A549 (cell line): Measurements from ENCODE around the gene ADAMTSL4. TPM values are rescaled to one million over a fixed set of nuclear protein-coding genes. Genes with fewer than 3 reads are reported as not detected.

Experiments used
- ATAC-seq, 2 experiments: fragments of 200-7000 bp in 1 of 2; fragments of >200 bp in 1 of 2; cut with Nextera tagmentation in 1 of 2; cut with Tn5 transposase in 1 of 2; 3 replicates each; pipeline versions ENCODE4 v1.8.0 to v1.9.1; 2018 to 2020; ENCODE audit warnings: mild to moderate bottlenecking in 1 of 2, moderate library complexity in 1 of 2
- CTCF ChIA-PET: fragments of 300-600 bp; sonication (Branson Sonifier 250); formaldehyde crosslinking; extraction: SDS; loops from one replicate; lab custom pipeline; 2021; ENCODE audit warnings: antibody characterized with exemption, inconsistent platforms; lab: Yijun Ruan, JAX
- POLR2A ChIA-PET: fragments of 350-600 bp; formaldehyde crosslinking; extraction: SDS; loops from one replicate; lab custom pipeline; 2021; ENCODE audit warnings: antibody characterized with exemption, inconsistent platforms; lab: Yijun Ruan, JAX
- DNase-seq, 2 experiments: peaks; one replicate each; pipeline versions ENCODE4 v3.0.0 to v3.0.0-alpha.2; 2011 to 2016; ENCODE audit warnings: low read depth in 1 of 2, low spot score in 1 of 2
- FAIRE-seq: peaks from 2 replicates; lab custom pipeline; 2011; peaks lifted over from hg19 to GRCh38; lab: Jason Lieb, UNC
- H3K27ac ChIP-seq, 2 experiments: fragments of >200 bp; sonication (Bioruptor Twin); formaldehyde crosslinking; 3 replicates each; pipeline ENCODE4 v1.5.1; 2016 to 2017
- H3K4me1 ChIP-seq: fragments of >200 bp; sonication (Bioruptor Twin); formaldehyde crosslinking; 3 replicates; pipeline ENCODE4 v1.6.1; 2016
- H3K4me2 ChIP-seq: fragments of >200 bp; sonication (Bioruptor Twin); formaldehyde crosslinking; 3 replicates; pipeline ENCODE4 v1.6.1; 2016
- H3K4me3 ChIP-seq: fragments of >200 bp; sonication (Bioruptor Twin); formaldehyde crosslinking; 3 replicates; pipeline ENCODE4 v1.5.1; 2016
- H3K9me3 ChIP-seq: fragments of >200 bp; sonication (Bioruptor Twin); formaldehyde crosslinking; 3 replicates; pipeline ENCODE4 v1.6.1; 2016
- BHLHE40 ChIP-seq: IDR thresholded peaks from 2 replicates; pipeline ENCODE4 v1.6.1; 2012; ENCODE audit warnings: low read depth, low read length, inconsistent platforms
- CBX2 ChIP-seq: fragments of 200-600 bp; sonication (generic); IDR thresholded peaks from 2 replicates; pipeline ENCODE4 v1.6.1; 2016; ENCODE audit warnings: low read depth, mild to moderate bottlenecking, borderline replicate concordance
- CEBPB ChIP-seq, 2 experiments: fragments of >200 bp in 1 of 2; sonication (Bioruptor Twin) in 1 of 2; formaldehyde crosslinking in 1 of 2; IDR thresholded peaks; 2 replicates each; pipeline ENCODE4 v1.6.1; 2012 to 2016
- CHD2 ChIP-seq: fragments of 150-350 bp; IDR thresholded peaks from 2 replicates; pipeline ENCODE4 v1.6.1; 2014; ENCODE audit warnings: low read length; ENCODE audit not compliant: partially characterized antibody
- ESRRA ChIP-seq: fragments of 150-350 bp; IDR thresholded peaks from 2 replicates; pipeline ENCODE4 v1.6.1; 2014; ENCODE audit warnings: mild to moderate bottlenecking, low read length, borderline replicate concordance
- FOSL2 ChIP-seq, 2 experiments: fragments of 450-650 bp in 1 of 2; fragments of >200 bp in 1 of 2; sonication (Bioruptor Twin) in 1 of 2; formaldehyde crosslinking; IDR thresholded peaks; 2 replicates each; pipeline versions ENCODE4 v1.5.0 to v1.6.1; 2016 to 2020; ENCODE audit warnings: mild to moderate bottlenecking in 1 of 2, moderate library complexity in 1 of 2
- GATA3 ChIP-seq: IDR thresholded peaks from 2 replicates; pipeline ENCODE4 v1.6.1; 2012; ENCODE audit warnings: borderline replicate concordance
- HMGXB4 ChIP-seq: fragments of 250-450 bp; sonication (Bioruptor Pico); IDR thresholded peaks from 2 replicates; pipeline ENCODE4 v1.5.0; 2021; ENCODE audit warnings: mild to moderate bottlenecking, moderate library complexity, borderline replicate concordance
- HOXA7 ChIP-seq: fragments of 250-450 bp; sonication (Bioruptor Pico); IDR thresholded peaks from 2 replicates; pipeline ENCODE4 v1.5.0; 2020; ENCODE audit warnings: mild to moderate bottlenecking, moderate library complexity
- JUNB ChIP-seq: fragments of >200 bp; sonication (Bioruptor Twin); formaldehyde crosslinking; IDR thresholded peaks from 2 replicates; pipeline ENCODE4 v1.6.1; 2016
- KDM1A ChIP-seq: fragments of 200-600 bp; sonication (generic); IDR thresholded peaks from 2 replicates; pipeline ENCODE4 v1.6.1; 2016; ENCODE audit warnings: low read depth, mild to moderate bottlenecking
- KDM5A ChIP-seq: fragments of 200-600 bp; sonication (generic); IDR thresholded peaks from 2 replicates; pipeline ENCODE4 v1.6.1; 2016; ENCODE audit warnings: antibody characterized with exemption, mild to moderate bottlenecking
- MAFK ChIP-seq: fragments of 450-650 bp; IDR thresholded peaks from 2 replicates; pipeline ENCODE4 v1.6.1; 2014; ENCODE audit not compliant: partially characterized antibody
- NR3C1 ChIP-seq: fragments of >200 bp; sonication (Bioruptor Twin); formaldehyde crosslinking; IDR thresholded peaks from 3 replicates; pipeline ENCODE4 v1.6.1; 2017
- PHF8 ChIP-seq: fragments of 200-600 bp; sonication (generic); IDR thresholded peaks from 2 replicates; pipeline ENCODE4 v1.6.1; 2016; ENCODE audit warnings: low read depth, mild to moderate bottlenecking, antibody characterized with exemption, moderate library complexity, borderline replicate concordance
- POLR2AphosphoS2 ChIP-seq: conservative IDR thresholded peaks from 2 replicates; pipeline ENCODE4 v1.6.1; 2012; ENCODE audit warnings: low read length, improper control_type of control experiment, inconsistent platforms
- RARB ChIP-seq: fragments of 250-450 bp; sonication (Bioruptor Pico); IDR thresholded peaks from 2 replicates; pipeline ENCODE4 v1.8.0; 2021; ENCODE audit warnings: mild to moderate bottlenecking, moderate library complexity
- RCOR1 ChIP-seq: fragments of 150-350 bp; IDR thresholded peaks from 2 replicates; pipeline ENCODE4 v1.6.1; 2014; ENCODE audit warnings: antibody characterized with exemption, low read length, low read depth
- SREBF2 ChIP-seq: fragments of 450-650 bp; IDR thresholded peaks from 2 replicates; pipeline ENCODE4 v1.6.1; 2014; ENCODE audit warnings: mild to moderate bottlenecking, moderate library complexity
- USF2 ChIP-seq: fragments of 450-650 bp; IDR thresholded peaks from 2 replicates; pipeline ENCODE4 v1.6.1; 2014; ENCODE audit warnings: antibody characterized with exemption
- ZC3H11A ChIP-seq: fragments of 450-650 bp; IDR thresholded peaks from 2 replicates; pipeline ENCODE4 v1.6.1; 2014; ENCODE audit warnings: antibody characterized with exemption, mild to moderate bottlenecking
- ZSCAN20 ChIP-seq: fragments of 250-450 bp; sonication (Bioruptor Pico); IDR thresholded peaks from 2 replicates; pipeline ENCODE4 v1.8.0; 2022; ENCODE audit warnings: mild to moderate bottlenecking, moderate library complexity
- WGBS: methylation state at CpG from one replicate; pipeline ENCODE4 v1.1.6; 2017; ENCODE audit errors: missing lambda C conversion rate; 5-methylcytosine and 5-hydroxymethylcytosine counted together
- polyA plus RNA-seq, 4 experiments: library from polyadenylated mRNA; depleted of rRNA in 3 of 4; stranded (reverse); fragments of >200 nt; fragmentation: RNase III in 1 of 4; extraction: RNeasy Plus Mini Kit Qiagen cat#74134 plus additional on column Dnase treatment in 1 of 4; gene quantifications; 2 replicates in 3 of 4; 3 replicates in 1 of 4; pipeline ENCODE4 v1.2.3, GENCODE V29; 2011 to 2017
- TF ChIP-seq, protein P1 (sequence below): fragments of >200 bp; sonication (Bioruptor Twin); formaldehyde crosslinking; IDR thresholded peaks from 3 replicates; pipeline ENCODE4 v1.5.1; 2016
- TF ChIP-seq, protein P2 (sequence below): IDR thresholded peaks from 2 replicates; pipeline ENCODE4 v1.6.1; 2012

The ADAMTSL4 gene
- polyA plus RNA-seq, 2 of the 4 experiments (the other 2 are of a cell fraction): 1.3 to 2.0 TPM

DNA sequence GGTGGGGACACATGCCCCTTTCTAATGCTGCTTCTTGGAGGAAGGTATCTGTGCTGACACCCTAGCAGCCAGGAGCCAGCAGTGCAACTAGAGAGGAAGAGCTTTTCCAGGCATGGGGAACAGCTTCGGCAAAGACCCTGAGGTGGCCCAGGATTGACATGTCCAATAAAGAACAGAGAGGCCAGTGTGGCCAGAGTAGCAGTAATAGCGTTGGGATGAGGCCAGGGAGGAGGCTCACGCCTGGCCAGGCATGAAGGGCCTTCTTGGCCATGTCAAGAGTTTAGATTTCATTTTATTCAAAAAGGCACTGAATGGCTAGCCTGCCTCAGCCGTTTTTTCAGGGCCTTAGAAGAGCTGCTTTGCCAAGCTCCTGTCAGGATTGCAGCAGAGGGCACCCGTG lies 16.3 kb upstream of the ADAMTSL4 start:
- 27% methylated on average over 5 of the region's 5 CpGs for whole genome bisulfite sequencing
- peak in 1 of 2 experiments; percentile 6; a peak in 3 of 6 replicates for ATAC-seq
- POLR2A ChIA-PET: interaction anchor here (0.6 to 1.4 kb wide), 5 partner anchors 15 to 169 kb away, joined by 3 to 12 read pairs (median 4); partner anchors contain the start of genes FALEC, MCL1 and RPRD2
- H3K27ac ChIP-seq: peak overlapping the region in 1 of 2 experiments; percentile 29; a peak in 2 of 6 replicates
- FAIRE-seq: no peak
- no peak for DNase-seq
- 0 out of 4 replicates have a peak, but pooled peaks of 1 of the 2 experiments have one; percentile 6 for TF ChIP-seq CEBPB (IDR thresholded peaks at IDR 0.05)
- TF ChIP-seq FOSL2 (IDR thresholded peaks at IDR 0.05): no peak
- TF ChIP-seq FOSL2 (CRISPR knock-in tag; IDR thresholded peaks at IDR 0.05): no peak
- no peak for TF ChIP-seq PHF8
- CTCF ChIA-PET: interaction anchor here (0.6 to 7.3 kb wide), 43 partner anchors 11 to 454 kb away, joined by 3 to 114 read pairs (median 4); partner anchors contain the start of genes ADAMTSL4, ECM1, FALEC and TARS2
- no peak overlapping the region for H3K4me3 ChIP-seq
- H3K9me3 ChIP-seq: no peaks in the 10 kb centered on the region
- peak overlapping the region; percentile 51; the same call in 1 of the 3 replicates for H3K4me2 ChIP-seq
- H3K4me1 ChIP-seq: peaks cover 36% of the 10 kb centered on the region

DNA sequence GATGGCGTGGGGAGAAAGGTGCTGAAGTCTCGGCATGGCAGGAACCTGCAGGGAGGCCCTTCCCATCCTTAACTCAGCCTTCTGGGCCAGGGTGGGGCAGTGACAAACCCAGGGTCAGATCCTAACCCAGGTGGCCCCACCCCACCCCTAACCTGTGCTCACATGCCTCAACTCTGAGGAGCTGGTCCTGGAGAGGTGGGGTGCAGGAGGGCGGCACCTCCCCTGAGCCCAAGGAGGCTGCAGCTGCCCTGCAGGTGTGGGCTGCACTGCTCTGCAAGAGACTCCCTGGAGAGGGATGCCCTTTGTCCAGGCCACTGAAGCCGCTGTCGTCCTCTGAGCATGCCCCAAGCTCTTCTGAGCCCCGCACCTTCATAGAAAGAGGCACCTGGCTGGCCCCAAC lies 15.2 kb upstream of the ADAMTSL4 start:
- DNase-seq: no peak
- no peak for FAIRE-seq
- peaks cover 40% of the 10 kb centered on the region for H3K4me1 ChIP-seq
- no peaks in the 10 kb centered on the region for H3K9me3 ChIP-seq
- no peak overlapping the region for H3K4me3 ChIP-seq
- 83% methylated on average over 6 of the region's 6 CpGs for WGBS
- ATAC-seq: no peak
- H3K27ac ChIP-seq: no peak overlapping the region
- H3K4me2 ChIP-seq: no peak overlapping the region
- TF ChIP-seq CBX2 (no peak), PHF8 (no peak), KDM5A (no peak), CHD2 (no peak), RCOR1 (no peak), JUNB (no peak), HOXA7 (CRISPR knock-in tag) (no peak), ZC3H11A (no peak), GATA3 (no peak), USF2 (no peak), CEBPB (IDR thresholded peaks at IDR 0.05) (no peak), NR3C1 (no peak), SREBF2 (no peak), MAFK (no peak), BHLHE40 (no peak)
- TF ChIP-seq, protein P1, sequence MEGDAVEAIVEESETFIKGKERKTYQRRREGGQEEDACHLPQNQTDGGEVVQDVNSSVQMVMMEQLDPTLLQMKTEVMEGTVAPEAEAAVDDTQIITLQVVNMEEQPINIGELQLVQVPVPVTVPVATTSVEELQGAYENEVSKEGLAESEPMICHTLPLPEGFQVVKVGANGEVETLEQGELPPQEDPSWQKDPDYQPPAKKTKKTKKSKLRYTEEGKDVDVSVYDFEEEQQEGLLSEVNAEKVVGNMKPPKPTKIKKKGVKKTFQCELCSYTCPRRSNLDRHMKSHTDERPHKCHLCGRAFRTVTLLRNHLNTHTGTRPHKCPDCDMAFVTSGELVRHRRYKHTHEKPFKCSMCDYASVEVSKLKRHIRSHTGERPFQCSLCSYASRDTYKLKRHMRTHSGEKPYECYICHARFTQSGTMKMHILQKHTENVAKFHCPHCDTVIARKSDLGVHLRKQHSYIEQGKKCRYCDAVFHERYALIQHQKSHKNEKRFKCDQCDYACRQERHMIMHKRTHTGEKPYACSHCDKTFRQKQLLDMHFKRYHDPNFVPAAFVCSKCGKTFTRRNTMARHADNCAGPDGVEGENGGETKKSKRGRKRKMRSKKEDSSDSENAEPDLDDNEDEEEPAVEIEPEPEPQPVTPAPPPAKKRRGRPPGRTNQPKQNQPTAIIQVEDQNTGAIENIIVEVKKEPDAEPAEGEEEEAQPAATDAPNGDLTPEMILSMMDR: no peak
- POLR2A ChIA-PET: no interaction called here
- CTCF ChIA-PET: interaction anchor here (0.6 to 7.3 kb wide), 9 partner anchors 10 to 451 kb away, joined by 3 to 114 read pairs (median 27); partner anchors contain the start of genes ADAMTSL4, ECM1 and FALEC

DNA sequence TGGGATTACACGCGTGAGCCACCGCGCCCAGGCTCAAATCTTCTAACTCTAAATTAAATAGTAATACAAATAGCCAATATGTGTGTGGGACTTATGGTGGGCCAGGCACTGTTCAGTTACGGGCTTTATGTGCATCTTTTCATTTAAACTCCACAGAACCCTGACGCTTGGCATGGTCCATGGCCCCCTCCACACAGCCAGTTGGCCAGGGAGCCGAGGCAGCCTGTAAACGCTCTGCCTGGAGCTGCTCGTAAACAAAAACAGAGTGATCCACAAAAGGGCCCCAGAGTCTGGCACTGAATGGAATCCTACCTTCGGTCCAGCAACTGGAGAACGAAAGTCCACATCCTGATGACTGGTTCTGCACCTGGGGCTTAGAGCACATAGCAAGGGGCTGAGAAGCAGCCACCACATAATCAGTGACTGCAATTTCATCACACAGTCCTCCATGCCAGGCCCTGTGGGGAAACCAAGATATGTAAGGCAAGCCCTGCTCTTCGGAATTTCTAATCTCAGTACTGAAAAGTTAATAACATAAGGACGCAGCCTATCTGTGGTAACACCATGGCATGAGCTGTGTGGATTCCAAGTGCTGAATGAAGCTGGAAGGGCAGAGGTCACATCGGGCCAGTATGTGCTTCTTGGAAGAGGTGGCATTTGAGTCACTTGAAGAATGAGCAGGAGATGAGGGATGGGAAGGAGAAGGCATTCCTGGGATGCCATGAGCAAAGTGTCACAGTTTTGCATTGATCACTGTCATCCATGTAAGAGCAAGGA lies 13.5 kb upstream of the ADAMTSL4 start:
- Histone ChIP-seq H3K4me2 (peak overlapping the region; percentile 38), H3K4me3 (no peak overlapping the region), H3K4me1 (peaks cover 37% of the 10 kb centered on the region), H3K27ac (peak overlapping the region in 1 of 2 experiments; percentile 34; a peak in 1 of 6 replicates), H3K9me3 (no peaks in the 10 kb centered on the region)
- ATAC-seq (no peak), FAIRE-seq (no peak), DNase-seq (peak in 1 of 2 experiments; percentile 50)
- no peak for TF ChIP-seq NR3C1
- no peak for TF ChIP-seq ESRRA
- no peak for TF ChIP-seq ZSCAN20 (CRISPR knock-in tag)
- TF ChIP-seq HMGXB4 (CRISPR knock-in tag): no peak
- TF ChIP-seq, protein P2, sequence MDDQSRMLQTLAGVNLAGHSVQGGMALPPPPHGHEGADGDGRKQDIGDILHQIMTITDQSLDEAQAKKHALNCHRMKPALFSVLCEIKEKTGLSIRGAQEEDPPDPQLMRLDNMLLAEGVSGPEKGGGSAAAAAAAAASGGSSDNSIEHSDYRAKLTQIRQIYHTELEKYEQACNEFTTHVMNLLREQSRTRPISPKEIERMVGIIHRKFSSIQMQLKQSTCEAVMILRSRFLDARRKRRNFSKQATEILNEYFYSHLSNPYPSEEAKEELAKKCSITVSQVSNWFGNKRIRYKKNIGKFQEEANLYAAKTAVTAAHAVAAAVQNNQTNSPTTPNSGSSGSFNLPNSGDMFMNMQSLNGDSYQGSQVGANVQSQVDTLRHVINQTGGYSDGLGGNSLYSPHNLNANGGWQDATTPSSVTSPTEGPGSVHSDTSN: no peak
- TF ChIP-seq POLR2AphosphoS2: no peak
- no peak for TF ChIP-seq KDM1A
- TF ChIP-seq RARB: no peak
- 77% methylated on average over 14 of the region's 14 CpGs for WGBS
- POLR2A ChIA-PET: interaction anchor here (0.9 kb wide), 1 partner anchor 10 kb away, joined by 3 read pairs; no protein-coding TSS in a partner anchor
- CTCF ChIA-PET: interaction anchor here (0.8 to 7.3 kb wide), 10 partner anchors 10 to 280 kb away, joined by 3 to 114 read pairs (median 4); partner anchors contain the start of genes ADAMTSL4, ECM1 and FALEC
